IPS-20b (cell line): ENCODE measurements around the gene KRTAP5-6.

Experiments used
- H3K27ac ChIP-seq: one replicate; pipeline ENCODE4 v1.5.1; 2013; ENCODE audit warnings: low read length
- H3K27me3 ChIP-seq: 2 replicates; pipeline ENCODE4 v1.6.1; 2013; ENCODE audit warnings: mild to moderate bottlenecking, low read length, inconsistent platforms; ENCODE audit not compliant: insufficient read depth
- H3K36me3 ChIP-seq: 2 replicates; pipeline ENCODE4 v1.6.1; 2013; ENCODE audit warnings: low read depth, mild to moderate bottlenecking, inconsistent platforms, low read length, moderate library complexity; ENCODE audit not compliant: insufficient read depth
- H3K4me1 ChIP-seq: 2 replicates; pipeline ENCODE4 v1.6.1; 2013; ENCODE audit warnings: mild to moderate bottlenecking, control low read depth, inconsistent platforms, low read length, moderate library complexity; ENCODE audit not compliant: insufficient read depth
- H3K4me3 ChIP-seq: 2 replicates; pipeline ENCODE4 v1.5.1; 2013; ENCODE audit warnings: mild to moderate bottlenecking, low read length, inconsistent platforms
- H3K9ac ChIP-seq: 2 replicates; pipeline ENCODE4 v1.6.1; 2013; ENCODE audit warnings: low read depth, mild to moderate bottlenecking, inconsistent platforms, low read length, moderate library complexity
- H3K9me3 ChIP-seq: 2 replicates; pipeline ENCODE4 v1.6.1; 2013; ENCODE audit warnings: mild to moderate bottlenecking, low read depth, low read length, inconsistent platforms; ENCODE audit not compliant: insufficient read depth

The KRTAP5-6 gene

DNA sequence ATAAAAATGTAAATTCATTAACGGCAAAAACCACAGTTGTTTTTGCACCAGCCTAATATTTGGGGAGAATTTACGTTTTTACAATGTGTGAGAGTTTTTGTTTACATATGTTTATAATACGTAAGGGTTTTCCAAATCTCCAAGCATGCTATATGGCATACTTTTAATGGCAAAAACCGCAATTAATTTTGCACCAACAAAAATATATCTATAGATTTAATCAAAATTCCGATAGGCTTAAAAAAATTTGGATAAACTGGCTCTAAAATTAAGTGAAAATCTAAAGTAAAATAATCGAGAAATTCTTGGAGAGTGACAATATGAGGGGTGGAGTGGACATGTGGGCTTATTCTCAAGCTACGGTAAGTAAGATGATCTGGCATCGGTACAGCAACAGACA, 22.8 kb downstream of the KRTAP5-6 start:
- H3K27ac ChIP-seq = no peak overlapping the region
- H3K27me3 ChIP-seq = no peaks in the 10 kb centered on the region
- no peaks in the 10 kb centered on the region for H3K36me3 ChIP-seq
- H3K9me3 ChIP-seq = no peaks in the 10 kb centered on the region
- H3K4me1 ChIP-seq = no peaks in the 10 kb centered on the region
- H3K9ac ChIP-seq = no peak overlapping the region
- H3K4me3 ChIP-seq = no peak overlapping the region

DNA sequence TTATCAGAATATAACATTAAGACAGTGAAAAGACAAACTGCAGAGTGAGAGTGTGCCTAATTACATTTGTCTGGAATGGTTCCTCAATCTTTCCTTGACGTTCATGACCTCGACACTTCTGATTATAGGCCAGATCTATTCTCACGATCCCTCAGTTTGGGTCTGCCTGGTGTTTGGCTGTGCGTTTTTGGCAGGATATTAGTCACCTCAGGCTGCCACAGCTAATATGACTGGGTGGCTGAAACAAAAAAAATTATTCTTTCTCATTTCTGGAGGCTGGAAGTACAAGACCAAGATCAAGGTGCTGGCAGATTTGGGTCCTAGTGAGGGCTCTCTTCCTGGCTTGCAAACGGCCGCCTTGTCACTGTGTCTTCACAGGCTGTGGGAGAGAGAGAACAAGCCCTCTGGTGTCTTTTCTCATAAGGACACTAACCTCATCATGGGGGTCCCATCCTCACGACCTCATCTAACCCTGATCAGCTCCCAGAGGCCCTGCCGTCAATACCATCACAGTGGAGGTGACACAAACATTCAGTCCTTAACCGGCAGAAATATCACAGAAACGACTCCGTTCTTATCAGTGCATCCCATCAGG, 30.2 kb downstream of the KRTAP5-6 start:
- Histone ChIP-seq H3K9ac (no peak overlapping the region), H3K27me3 (no peaks in the 10 kb centered on the region; the same call in 1 of the 2 replicates)

DNA sequence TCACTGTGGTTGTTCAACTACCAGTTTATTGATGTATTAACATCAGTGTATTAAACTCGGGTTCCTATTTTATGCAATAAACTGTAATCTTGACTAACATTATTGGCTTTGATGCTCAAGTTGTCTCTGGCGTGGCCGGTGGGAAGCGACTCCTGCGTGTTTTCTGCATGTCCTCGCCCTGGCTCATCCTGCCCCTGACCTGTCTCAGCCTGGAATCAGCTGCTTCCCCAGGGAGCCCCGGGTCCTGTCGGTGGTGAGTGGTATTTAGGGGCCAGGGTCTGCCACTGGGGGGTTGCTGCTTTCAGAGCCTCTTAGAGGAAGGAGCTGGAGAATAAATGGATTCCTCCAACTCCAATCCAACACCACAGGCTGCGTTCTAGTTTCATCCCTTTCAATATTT, 30.9 kb downstream of the KRTAP5-6 start:
- Histone ChIP-seq H3K4me3 (no peak overlapping the region), H3K9ac (no peak overlapping the region), H3K27ac (no peak overlapping the region), H3K36me3 (no peaks in the 10 kb centered on the region), H3K27me3 (no peaks in the 10 kb centered on the region; the same call in 1 of the 2 replicates), H3K9me3 (no peaks in the 10 kb centered on the region), H3K4me1 (no peaks in the 10 kb centered on the region)

More for the DNA sequence above, 30.2 kb downstream of the KRTAP5-6 start:
- Histone ChIP-seq H3K36me3 (no peaks in the 10 kb centered on the region), H3K9me3 (no peaks in the 10 kb centered on the region), H3K4me3 (no peak overlapping the region), H3K4me1 (no peaks in the 10 kb centered on the region), H3K27ac (no peak overlapping the region)

DNA sequence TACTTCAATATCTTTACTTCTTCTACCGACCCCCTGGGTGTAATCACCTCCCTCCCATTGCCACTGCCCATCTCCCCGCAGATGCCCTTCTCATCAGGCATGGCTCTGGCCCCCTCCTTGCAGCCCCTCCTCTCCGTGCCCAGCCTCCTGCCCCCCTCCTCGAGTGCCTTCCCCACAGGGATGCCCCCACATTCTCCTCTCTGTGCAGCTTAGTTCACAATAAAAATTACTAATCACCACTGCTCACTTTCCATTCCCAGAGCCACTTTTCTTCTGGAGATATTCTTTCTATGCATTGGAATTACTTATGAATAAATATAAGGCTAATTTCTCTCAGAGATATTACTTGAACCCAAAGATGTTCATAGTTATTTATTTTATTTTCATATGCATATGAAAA, 31.3 kb downstream of the KRTAP5-6 start:
- no peaks in the 10 kb centered on the region for H3K9me3 ChIP-seq
- H3K4me3 ChIP-seq = no peak overlapping the region
- H3K4me1 ChIP-seq = no peaks in the 10 kb centered on the region
- no peaks in the 10 kb centered on the region for H3K36me3 ChIP-seq
- H3K27me3 ChIP-seq = peaks cover under 1% of the 10 kb centered on the region; the same call in 1 of the 2 replicates
- H3K9ac ChIP-seq = no peak overlapping the region
- H3K27ac ChIP-seq = no peak overlapping the region

DNA sequence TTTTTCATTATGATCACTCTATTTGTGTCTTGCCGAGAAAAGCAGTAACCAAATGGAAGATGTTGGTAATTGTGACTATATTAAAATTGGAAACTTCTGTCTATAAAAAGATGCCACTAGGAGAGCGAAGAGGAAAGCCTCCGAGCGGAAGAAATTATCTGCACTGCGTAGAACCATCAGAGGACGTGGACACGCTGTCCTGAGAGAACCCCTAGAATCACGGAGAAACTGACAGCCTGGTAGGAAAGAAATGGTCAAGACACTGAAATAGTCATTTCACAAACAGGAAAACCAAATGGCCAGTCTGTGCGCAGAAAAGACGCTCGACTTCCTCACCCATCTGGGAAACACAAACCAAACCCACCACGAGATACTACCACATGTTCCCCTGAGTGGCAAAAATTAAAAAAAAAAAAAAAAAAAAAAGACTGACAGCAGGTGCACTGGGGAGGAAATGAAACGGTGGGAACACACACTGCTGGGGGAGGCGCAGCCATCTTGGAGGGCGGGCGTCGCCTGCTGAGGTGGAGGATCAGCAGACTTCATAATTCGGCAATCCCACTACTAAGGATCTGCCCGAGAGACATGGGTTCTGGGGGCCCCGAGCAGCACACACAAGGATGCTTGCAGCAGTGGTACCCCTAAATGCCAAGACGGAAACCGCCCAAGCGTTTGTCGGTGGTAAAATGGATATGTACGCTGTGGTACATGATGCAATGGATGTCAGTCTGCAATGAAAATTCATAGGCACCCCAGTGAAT, 32.1 kb downstream of the KRTAP5-6 start:
- no peaks in the 10 kb centered on the region for H3K4me1 ChIP-seq
- H3K9ac ChIP-seq = no peak overlapping the region
- peaks cover 9% of the 10 kb centered on the region; the same call in 1 of the 2 replicates for H3K27me3 ChIP-seq
- no peaks in the 10 kb centered on the region for H3K36me3 ChIP-seq
- no peak overlapping the region for H3K4me3 ChIP-seq
- H3K9me3 ChIP-seq = no peaks in the 10 kb centered on the region
- no peak overlapping the region for H3K27ac ChIP-seq

DNA sequence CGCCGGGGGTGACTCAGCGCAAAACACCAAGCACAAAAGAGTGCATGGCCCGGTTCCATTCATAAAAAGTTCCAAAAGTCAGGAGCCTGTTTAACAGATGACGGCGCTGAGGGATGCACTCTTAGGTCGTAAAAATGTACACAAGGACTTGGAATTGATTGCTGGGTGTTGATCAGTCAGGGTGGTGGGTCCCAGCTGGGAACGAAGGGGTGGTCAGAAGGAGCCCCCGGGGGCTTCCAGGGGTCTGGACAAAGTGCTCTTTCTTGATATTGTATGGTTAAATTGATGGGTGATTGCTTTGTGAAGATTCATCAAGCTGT, 32.7 kb downstream of the KRTAP5-6 start:
- Histone ChIP-seq H3K9me3 (no peaks in the 10 kb centered on the region), H3K4me1 (no peaks in the 10 kb centered on the region), H3K4me3 (no peak overlapping the region), H3K9ac (no peak overlapping the region), H3K36me3 (no peaks in the 10 kb centered on the region), H3K27me3 (peaks cover 9% of the 10 kb centered on the region; the same call in 1 of the 2 replicates), H3K27ac (no peak overlapping the region)

DNA sequence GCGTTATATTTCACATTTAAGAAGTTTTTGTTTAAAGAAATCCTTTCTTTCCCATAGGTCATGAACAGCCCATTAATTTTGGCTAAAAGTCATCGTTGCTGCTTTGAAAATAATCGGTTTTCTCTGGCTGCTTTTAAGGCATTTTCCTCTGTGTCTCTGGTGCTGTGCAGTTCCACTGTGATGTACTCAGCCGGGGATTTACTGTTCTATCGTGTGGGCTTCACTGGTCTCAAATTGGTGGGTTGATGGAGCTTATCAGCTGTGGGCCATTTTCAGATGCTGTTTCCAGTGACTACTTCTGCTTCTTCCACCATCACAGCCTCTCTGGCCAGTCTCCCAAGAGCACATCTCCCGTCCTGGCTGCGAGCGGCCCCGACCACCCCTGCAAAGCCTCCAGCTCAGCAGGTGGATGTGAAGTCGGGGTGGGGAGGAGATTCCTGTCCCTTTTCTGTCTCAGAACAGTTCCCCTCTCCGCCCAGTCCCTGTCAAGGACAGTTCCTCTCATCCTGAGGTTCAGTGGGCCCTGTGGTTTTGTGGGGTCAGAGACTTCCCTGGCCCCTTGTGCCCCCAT, 33.1 kb downstream of the KRTAP5-6 start:
- Histone ChIP-seq H3K36me3 (no peaks in the 10 kb centered on the region), H3K27ac (no peak overlapping the region), H3K9me3 (no peaks in the 10 kb centered on the region), H3K4me3 (no peak overlapping the region), H3K27me3 (peaks cover 9% of the 10 kb centered on the region; the same call in 1 of the 2 replicates), H3K9ac (no peak overlapping the region), H3K4me1 (no peaks in the 10 kb centered on the region)

DNA sequence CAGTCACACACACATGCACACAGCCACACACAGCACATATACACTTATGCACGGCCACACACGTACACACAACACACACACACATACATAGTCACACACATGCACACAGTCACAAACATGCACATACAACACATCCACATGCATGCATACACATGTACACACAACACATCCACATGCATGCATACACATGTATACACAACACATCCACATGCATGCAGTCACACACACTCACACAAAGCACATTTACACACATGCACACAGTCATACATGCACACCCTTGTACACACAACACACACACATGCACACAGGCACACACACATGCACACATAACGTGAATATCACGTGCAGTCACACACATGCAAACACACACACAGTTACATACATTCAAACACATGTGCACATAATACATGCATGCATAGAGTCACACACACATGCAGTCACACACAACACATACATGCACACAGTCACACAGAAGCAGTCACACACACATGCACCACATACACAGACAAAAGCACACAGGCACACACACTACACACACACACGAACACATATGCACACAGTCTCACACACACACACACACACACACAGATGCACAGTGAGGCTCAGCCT, 34.6 kb downstream of the KRTAP5-6 start:
- no peak overlapping the region for H3K9ac ChIP-seq
- peaks cover 18% of the 10 kb centered on the region; the same call in 1 of the 2 replicates for H3K27me3 ChIP-seq
- no peaks in the 10 kb centered on the region for H3K9me3 ChIP-seq
- no peak overlapping the region for H3K27ac ChIP-seq
- H3K4me1 ChIP-seq = no peaks in the 10 kb centered on the region
- H3K36me3 ChIP-seq = no peaks in the 10 kb centered on the region
- H3K4me3 ChIP-seq = no peak overlapping the region

DNA sequence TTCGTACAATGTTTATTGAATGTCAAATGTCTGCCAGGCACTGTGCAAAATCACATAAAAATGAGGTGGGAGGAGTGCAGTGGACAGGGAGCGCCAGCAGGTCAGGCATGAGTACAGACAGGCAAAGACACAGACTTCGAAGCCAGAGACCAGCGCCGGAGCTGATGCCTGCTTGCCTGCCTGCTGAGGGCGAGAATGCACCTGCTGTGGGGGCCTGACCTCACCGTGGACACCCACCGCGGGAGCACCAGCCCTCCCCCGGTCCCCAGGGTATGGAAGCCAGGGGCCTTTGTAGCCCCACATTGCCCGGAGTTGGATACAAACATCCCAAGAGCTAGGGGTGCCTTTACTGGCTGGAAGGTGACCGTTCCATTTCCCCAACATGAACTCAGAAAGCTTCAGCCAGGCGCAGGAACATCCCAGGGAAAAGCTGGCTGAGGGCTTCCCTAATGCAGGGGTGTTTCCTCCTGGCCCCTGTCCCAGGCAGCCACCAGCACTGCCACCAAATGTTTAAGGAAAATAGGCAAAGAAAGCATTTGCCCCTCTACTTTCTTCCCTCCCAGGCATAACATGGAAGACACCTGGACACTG, 35.5 kb downstream of the KRTAP5-6 start:
- Histone ChIP-seq H3K9me3 (no peaks in the 10 kb centered on the region), H3K4me3 (no peak overlapping the region), H3K36me3 (no peaks in the 10 kb centered on the region), H3K27ac (no peak overlapping the region), H3K9ac (no peak overlapping the region), H3K27me3 (peaks cover 27% of the 10 kb centered on the region; the same call in 1 of the 2 replicates), H3K4me1 (no peaks in the 10 kb centered on the region)

DNA sequence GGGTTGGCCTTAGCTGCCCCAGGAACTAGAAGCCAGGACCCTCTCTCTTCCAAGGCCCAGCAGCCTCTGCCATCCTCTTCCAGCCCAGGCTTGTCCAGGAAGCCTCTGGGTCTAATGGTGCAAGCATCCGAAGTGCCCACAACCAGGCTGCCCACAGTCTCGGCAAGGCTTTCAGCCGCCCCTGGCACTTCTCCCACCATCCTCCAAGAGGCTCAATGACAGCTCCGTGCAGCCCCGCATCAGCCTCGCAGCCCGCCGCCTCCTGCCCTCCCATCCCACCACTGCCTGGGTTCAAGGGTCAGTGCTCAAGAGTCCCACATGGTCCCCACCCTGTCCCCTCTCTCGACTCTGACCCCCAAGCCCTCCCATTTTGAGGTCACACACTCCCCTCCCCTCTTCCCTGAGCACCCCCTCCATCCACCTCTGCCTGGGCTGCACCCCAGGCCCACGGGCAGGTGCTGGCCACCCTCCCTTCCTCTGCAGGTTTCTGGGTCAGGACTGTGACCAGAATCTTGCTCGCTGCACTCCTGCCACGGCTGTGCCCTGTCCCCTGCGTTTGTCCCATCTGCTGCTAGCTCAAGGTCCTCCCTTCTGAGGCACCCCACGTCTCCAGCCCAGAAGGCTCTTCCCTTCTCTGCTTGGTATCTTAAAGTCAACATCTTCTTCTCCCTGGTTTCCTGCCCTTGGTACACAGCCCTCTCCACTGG, 36.2 kb downstream of the KRTAP5-6 start:
- H3K4me1 ChIP-seq = no peaks in the 10 kb centered on the region
- H3K9me3 ChIP-seq = no peaks in the 10 kb centered on the region
- no peak overlapping the region for H3K4me3 ChIP-seq
- peaks cover 31% of the 10 kb centered on the region; the same call in 1 of the 2 replicates for H3K27me3 ChIP-seq
- H3K9ac ChIP-seq = no peak overlapping the region
- no peaks in the 10 kb centered on the region for H3K36me3 ChIP-seq
- H3K27ac ChIP-seq = no peak overlapping the region
